Anterior cingulate cortex (tissue), 58 donors: ENCODE measurements around the gene ARAP1.

Experiments
- DNase-seq, 58 donors: peaks; one replicate each; lab custom pipeline; 2025; lab: John Stamatoyannopoulos, UW

ARAP1 gene

DNA sequence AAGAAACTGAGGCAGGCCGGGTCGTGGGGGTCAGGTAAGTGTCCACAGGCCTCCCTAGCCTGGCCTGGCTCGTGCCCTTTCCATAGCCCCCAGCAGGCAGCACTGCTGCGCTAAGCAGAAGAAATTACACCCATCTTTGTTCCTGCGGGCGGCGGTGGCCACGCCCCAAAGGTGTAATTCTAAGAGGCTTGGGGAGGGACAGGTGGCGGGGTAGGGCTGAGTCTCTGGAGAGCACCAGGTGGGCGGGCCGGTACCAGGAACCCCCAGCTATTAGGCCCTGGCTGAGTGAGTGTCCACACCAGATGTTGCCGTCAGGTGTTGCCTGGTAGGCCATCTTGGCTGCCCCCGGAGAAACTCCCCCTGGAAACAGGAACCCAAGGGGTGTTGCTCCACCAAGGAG, 12.3 kb upstream of the ARAP1 start:
- no peak for DNase-seq

DNA sequence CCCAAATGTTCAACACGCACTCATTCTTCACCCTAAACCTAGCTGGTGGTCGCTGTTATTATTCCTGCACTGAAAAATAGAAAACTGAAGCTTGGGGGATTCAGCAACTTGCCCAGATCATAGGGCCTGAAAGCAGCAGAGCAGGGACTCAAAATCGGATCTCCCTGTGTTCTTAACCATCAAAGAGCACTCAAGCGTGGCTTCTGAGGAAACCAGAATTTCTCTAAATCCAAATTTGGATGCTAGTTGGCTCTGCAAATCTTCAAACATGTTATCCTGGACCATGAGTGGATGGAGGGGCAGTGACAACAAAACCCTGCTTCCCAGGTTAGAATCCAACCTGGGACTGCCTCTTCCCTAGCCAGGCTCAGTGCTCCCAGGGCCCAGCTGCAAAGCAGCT, 11.6 kb upstream of the ARAP1 start:
- no peak for DNase-seq

DNA sequence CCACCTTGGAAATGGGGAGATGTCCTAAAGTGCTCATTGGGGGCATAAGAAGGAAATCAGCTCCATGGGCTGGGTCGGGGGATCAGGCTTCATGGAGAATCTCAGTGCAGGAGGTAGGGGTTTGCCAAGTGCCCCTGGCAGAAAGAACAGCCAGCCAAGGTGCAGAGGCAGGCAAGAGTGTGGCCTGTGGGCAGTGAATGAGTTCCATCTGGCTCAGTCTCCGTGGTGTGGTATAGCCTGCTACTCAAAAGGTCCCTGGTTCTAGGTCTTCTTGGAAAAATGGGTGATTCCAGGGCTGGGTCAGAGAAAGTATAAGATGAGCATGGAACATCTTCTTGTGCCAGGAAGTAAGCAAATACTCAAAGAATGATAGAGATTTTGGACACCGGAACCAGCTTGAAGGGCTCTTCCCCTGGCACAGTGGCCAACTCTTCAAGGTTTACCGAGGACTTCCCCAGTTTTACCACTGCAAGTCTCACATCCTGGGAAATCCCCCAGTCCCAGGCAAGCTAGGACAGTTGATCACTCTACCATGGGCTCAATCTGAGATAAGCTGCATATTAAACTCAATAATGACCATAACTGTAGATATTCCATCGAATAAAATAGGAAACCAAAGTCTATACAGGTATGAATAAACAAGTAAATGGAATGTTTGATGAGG, 10.6 kb upstream of the ARAP1 start:
- no peak for DNase-seq

DNA sequence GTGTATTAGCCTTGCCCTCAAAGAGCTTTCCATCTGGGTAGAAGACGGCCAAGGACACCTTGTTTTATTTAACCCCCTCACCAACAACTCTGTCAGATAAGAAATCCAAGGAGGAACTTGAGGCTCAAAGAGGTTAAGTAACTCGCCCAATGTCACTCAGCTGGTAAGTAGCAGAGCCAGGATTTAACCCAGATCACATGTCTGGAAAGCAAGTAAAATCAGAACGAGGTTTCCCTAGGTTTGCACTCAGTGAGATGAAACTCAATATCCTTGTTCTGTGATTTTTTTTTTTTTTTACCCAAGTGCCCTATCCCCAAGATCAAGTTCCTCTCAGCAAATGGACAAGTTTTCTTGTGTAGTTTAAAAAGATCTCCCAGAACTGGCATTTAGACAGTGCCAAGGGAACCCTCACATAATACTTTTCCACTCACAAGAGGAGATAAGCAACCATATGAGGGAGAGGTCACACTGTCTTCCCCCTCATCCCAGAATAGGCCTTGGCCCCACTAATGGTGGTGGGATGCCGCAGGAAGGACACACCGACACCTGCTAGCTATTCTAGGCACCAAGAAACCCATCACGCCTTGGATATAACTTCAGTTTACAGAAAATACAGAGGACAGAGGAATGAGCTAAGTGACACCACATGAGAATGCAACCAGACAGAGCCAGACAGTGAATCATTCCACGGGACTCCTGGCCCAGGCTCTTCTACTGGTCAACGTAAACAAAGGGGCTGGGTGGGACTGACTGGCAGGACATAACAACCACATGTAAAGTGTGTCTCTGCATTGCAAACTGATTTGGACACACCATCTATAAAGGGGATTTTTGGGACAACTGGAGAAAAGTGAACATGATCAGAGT, 8.6 kb upstream of the ARAP1 start:
- no peak for DNase-seq

DNA sequence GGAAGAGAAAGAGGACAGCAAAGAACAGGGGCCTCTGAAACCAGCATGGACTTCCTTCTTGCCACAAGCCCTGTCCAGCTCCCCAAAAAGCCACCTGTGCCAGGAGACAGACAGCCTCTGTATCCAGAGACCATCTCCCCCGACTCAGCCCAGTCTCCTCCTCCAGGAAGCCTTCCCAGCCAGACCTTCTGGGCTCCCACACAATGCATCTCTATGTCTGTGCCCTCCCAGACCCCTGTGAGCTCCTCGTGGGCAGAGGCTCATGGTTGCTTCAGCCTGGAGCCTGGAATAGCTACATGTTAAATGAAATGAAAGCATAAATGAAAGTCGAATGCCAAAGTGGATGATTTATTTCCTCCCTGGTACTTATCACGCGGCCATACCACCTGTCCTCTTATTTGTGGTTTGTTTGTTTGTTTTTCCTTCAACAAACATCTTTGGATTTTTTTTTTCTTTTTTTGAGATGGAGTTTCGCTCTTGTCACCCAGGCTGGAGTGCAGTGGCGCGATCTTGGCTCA, 7.3 kb upstream of the ARAP1 start:
- no peak for DNase-seq

- DNase-seq: peak in 2 of 58 donors; percentile 13 to 41
These were observed 6.6 kb upstream of the ARAP1 start for GRCh38 chr11:72758690-72759389.

- DNase-seq: no peak
These were observed 6.1 kb upstream of the ARAP1 start for GRCh38 chr11:72758304-72758689.

GRCh38 chr11:72755713-72756285, 3.6 kb upstream of the ARAP1 start:
- DNase-seq: no peak

GRCh38 chr11:72754544-72755155, 2.4 kb upstream of the ARAP1 start:
- no peak for DNase-seq

DNA sequence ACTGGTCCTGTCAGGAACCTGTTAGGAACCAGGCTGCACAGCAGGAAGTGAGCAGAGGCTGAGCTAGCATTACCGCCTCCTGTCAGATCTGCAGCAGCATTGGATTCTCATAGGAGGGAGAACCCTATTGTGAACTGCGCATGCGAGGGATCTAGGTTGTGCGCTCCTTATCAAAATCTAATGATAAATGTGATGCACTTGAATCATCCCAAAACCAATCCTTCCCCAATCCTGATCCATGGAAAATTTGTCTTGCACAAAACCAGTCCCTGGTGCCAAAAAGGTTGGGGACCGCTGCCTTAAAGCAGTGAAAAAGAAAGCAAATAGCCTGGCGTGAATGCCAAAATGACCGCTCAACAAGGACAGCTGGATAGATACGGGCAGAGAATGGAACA, 1.9 kb upstream of the ARAP1 start:
- DNase-seq: no peak

- DNase-seq: peak in 10 of 58 donors; percentile 19 to 65 (median 28)
These were observed 1.3 kb upstream of the ARAP1 start for GRCh38 chr11:72753341-72754148.

- DNase-seq: no peak
These were observed 806 bp downstream of the ARAP1 start for GRCh38 chr11:72751116-72752087.

GRCh38 chr11:72750556-72751115, 1.6 kb downstream of the ARAP1 start:
- DNase-seq: no peak

DNA sequence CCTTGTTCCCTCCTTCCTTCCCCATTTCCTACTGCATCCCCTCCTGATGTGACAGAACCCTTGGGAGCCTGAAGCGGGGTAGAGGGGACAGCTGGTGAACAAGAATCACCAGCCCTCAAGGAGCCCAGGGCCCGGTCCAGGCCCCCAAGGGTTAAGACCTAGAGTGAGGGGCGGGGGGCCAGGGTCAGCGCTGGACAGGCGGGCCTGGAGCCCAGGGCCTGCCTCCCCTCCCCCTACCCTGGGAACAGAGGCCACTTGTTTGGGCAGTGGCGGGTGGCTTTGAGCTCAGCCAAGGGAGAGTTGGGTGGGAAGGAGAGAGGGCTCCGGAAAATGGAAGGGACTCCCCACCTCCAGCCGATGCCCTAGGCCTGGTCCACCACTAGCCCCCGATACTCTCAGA, 2.1 kb downstream of the ARAP1 start:
- DNase-seq: peak in 54 of 58 donors; percentile 23 to 87 (median 68)

DNA sequence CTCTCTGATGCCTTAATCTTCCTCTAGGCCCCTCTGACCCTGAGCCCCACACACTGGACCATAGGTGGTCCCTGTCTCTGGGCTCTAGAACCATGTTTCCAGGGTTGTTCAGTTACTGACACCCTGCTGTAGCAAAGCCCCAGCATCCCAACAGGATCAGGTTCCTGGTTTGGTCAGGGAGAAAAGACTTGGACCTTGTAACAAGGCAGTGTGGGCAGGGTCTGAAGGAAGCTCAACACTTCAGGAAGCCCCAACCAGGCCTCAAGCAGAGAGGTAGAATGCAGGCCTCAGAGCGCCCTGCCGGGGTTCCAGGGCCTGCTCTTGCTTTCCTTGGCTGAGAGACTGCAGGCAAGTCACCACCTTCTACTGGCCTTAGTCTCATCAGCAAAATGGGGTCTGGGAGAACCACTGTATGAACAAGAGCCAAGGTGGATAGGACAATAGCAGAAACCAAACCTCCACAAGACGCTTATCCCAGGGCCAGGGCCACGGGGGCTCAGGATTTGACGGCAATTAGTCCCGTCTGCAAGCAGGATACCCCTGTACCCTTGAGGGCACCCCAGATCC, 4.8 kb downstream of the ARAP1 start:
- no peak for DNase-seq

GRCh38 chr11:72746821-72747220, 5.4 kb downstream of the ARAP1 start:
- DNase-seq: no peak

DNA sequence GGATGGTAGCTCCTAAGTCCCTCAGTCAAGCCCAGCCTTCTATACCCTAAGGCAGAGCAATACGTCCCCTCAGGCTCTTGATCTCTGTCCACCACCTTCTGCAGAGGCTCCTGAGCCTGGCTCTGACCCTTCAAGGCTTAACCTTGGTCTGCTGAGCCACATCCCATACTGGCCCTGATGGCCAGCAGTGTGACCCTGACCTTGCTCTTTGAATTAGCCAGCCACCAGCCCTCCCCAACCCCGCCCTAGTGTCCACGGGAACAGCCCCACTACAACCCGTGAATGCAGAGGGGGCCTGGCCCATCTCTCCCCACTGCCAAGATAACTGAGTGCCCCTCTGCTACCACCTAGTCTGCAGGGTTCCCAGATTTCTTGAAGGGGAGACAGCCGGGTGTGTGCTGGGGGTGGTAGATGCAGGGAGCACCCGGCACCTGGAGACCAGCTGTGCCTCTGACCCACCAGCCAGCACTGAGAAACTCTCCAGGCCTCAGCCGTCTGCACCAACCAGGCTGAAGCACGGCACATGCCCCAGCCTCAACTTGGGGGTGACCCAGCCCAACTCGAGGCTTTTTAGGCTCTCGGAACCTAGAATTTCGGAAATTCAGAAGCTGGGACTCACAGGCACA, 6.2 kb downstream of the ARAP1 start:
- DNase-seq: no peak
